ENCODE measurements around the gene ABCA1. TPM values are rescaled to one million over a fixed set of nuclear protein-coding genes. Genes with fewer than 3 reads are reported as not detected.

Gene ABCA1
- total and polyA plus RNA-seq, 10 of the 15 experiments (the other 5 are each of a cell fraction or from before 2014, with no cell fraction given), result 0.01 to 0.56 (median 0.16) TPM

DNA sequence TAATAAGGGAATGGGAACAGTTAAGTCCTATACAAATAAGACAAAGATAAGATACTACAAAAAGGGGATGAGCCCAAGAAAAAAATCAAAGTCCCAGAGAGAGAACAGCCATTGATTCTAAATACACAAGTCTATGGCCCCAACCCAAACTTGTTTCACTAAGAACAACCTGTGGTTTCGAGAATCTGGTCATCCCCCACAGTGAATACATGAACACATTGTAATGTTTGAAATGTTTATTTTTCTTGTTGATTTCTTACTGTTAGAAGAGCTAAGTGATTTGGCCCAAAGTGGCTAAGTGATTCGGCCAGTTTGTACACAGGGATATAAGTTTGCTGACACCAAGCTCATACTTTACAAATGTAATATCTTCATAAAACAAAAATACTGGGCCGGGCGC, 3.3 kb upstream of the ABCA1 start:
- 61% methylated on average over 4 of the region's 4 CpGs for WGBS (ENCODE audit: insufficient coverage, insufficient replicate concordance, low lambda C conversion rate, missing lambda C conversion rate)
- FAIRE-seq, result no peak

DNA sequence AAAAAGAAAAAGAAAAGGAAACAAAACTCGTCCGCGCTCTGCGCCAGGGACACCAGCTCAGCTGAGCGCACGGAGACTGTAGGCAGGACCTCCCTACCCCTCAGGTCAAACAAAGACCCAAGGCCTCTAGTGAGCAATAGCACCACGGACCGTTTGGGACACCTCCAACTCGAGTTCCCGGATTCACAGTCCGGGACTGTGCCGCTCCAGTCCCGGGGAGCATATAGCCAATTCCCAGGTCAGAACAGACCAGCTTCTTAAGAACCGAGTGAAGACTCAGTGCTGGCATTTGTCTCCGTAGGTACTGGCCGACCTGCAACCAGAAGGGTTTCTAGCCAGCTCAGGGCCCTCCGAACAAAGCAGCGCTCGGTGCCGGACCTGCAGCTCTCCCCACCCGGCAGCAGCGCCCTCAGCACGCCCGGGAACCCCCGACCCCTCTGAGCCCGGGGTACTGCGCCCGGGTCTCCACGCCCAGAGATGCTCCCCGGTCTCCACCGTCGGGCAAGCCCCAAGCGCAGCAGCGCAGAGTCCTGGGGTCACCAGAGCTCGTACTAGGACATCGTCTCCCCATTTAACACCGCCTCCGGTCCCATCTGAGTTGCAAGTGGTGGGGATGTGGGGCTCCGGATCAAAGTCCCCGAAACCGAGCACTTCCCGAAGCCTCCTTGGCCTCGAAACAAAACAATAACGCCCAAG, 591 bp downstream of the ABCA1 start:
- ChIA-PET SMC1A (ENCODE audit: uncharacterized antibody, unreplicated experiment) (interaction anchor here (0.6 to 0.8 kb wide), 3 partner anchors 60 to 1031 kb away, joined by 3 to 4 read pairs (median 4); no protein-coding TSS in a partner anchor), POLR2A (no interaction called here), RAD21 (ENCODE audit: unreplicated experiment) (no interaction called here), CTCF (interaction anchor here (0.6 to 1.4 kb wide), 2 partner anchors 58 to 229 kb away, joined by 4 to 6 read pairs; no protein-coding TSS in a partner anchor)
- Histone ChIP-seq H3K9ac (ENCODE audit: control insufficient read depth, insufficient read depth, low read length) (no peak overlapping the region), H3K4me1 (ENCODE audit: control insufficient read depth, insufficient read depth, low read length) (peaks cover 7% of the 10 kb centered on the region), H4K20me1 (ENCODE audit: control insufficient read depth, insufficient read depth) (no peaks in the 10 kb centered on the region; the same call in 1 of the 2 replicates), H3K79me2 (ENCODE audit: control insufficient read depth, insufficient read depth, low read length) (no peaks in the 10 kb centered on the region), H3K4me2 (ENCODE audit: control insufficient read depth, insufficient read depth) (peak overlapping the region; percentile 92), H3K4me3 (peak overlapping the region; percentile 71), H3K36me3 (ENCODE audit: control insufficient read depth in 2 of 2, insufficient read depth in 2 of 2, low read length in 1 of 2) (no peaks in the 10 kb centered on the region), H2AFZ (ENCODE audit: control insufficient read depth, low read depth, low read length) (peak overlapping the region; percentile 39), H3K9me3 (replicated peaks; ENCODE audit: control insufficient read depth, insufficient read depth, low read length) (no peaks in the 10 kb centered on the region), H3K27ac (ENCODE audit: control insufficient read depth, insufficient read depth) (no peak overlapping the region), H3K27me3 (replicated peaks in 1 of 2; ENCODE audit: control insufficient read depth in 2 of 2, insufficient read depth in 2 of 2, low read length in 1 of 2) (peaks cover 9% of the 10 kb centered on the region in 2 experiments)
- in situ Hi-C loops (cut with MboI), result no loop called here
- 2% methylated on average over 44 of the region's 44 CpGs for WGBS (ENCODE audit: insufficient coverage, insufficient replicate concordance, low lambda C conversion rate, missing lambda C conversion rate)
- peak; percentile 87; the same call in 1 of the 2 replicates for TF ChIP-seq EZH2 (IDR thresholded peaks at IDR 0.05; ENCODE audit: borderline replicate concordance, control insufficient read depth, low read depth, low read length)
- TF ChIP-seq, protein P1, sequence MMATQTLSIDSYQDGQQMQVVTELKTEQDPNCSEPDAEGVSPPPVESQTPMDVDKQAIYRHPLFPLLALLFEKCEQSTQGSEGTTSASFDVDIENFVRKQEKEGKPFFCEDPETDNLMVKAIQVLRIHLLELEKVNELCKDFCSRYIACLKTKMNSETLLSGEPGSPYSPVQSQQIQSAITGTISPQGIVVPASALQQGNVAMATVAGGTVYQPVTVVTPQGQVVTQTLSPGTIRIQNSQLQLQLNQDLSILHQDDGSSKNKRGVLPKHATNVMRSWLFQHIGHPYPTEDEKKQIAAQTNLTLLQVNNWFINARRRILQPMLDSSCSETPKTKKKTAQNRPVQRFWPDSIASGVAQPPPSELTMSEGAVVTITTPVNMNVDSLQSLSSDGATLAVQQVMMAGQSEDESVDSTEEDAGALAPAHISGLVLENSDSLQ (IDR thresholded peaks at IDR 0.05), result no peak
- FAIRE-seq, result no peak
- BruUV-seq (replicated peaks), result no TSS peak
- no peak for DNase-seq (ENCODE audit: low read depth, low spot score)
- intact Hi-C loops (cut with micrococcal nuclease; ENCODE audit: unreplicated experiment), result loop anchor here (2.0 to 5.0 kb wide), 3 partner anchors 41 to 490 kb away; no protein-coding TSS in a partner anchor
- ATAC-seq, result peak; percentile 48

More for the DNA sequence above, 3.3 kb upstream of the ABCA1 start:
- no TSS peak for BruUV-seq (replicated peaks)
- in situ Hi-C loops (cut with MboI), result no loop called here
- H3K36me3 ChIP-seq (ENCODE audit: control insufficient read depth in 2 of 2, insufficient read depth in 2 of 2, low read length in 1 of 2), result no peaks in the 10 kb centered on the region
- intact Hi-C loops (cut with micrococcal nuclease; ENCODE audit: unreplicated experiment), result no loop called here
- ChIA-PET CTCF (no interaction called here), RAD21 (ENCODE audit: unreplicated experiment) (no interaction called here), SMC1A (ENCODE audit: uncharacterized antibody, unreplicated experiment) (interaction anchor here (0.6 kb wide), 1 partner anchor 1992 kb away, joined by 3 read pairs; no protein-coding TSS in a partner anchor), POLR2A (no interaction called here)
- no peak for ATAC-seq
- TF ChIP-seq RBBP5 (conservative IDR thresholded peaks at IDR 0.05), result no peak
- no peak for TF ChIP-seq ZNF217 (IDR thresholded peaks at IDR 0.05)
- TF ChIP-seq CHD1 (IDR thresholded peaks at IDR 0.05; ENCODE audit: low read depth, low read length), result no peak
- DNase-seq (ENCODE audit: low read depth, low spot score), result no peak
- no peak overlapping the region for H3K27ac ChIP-seq (ENCODE audit: control insufficient read depth, insufficient read depth)
- H3K4me3 ChIP-seq, result no peak overlapping the region
- H2AFZ ChIP-seq (ENCODE audit: control insufficient read depth, low read depth, low read length), result no peak overlapping the region
- peaks cover 9% of the 10 kb centered on the region in 2 experiments for H3K27me3 ChIP-seq (replicated peaks in 1 of 2; ENCODE audit: control insufficient read depth in 2 of 2, insufficient read depth in 2 of 2, low read length in 1 of 2)
- peaks cover 7% of the 10 kb centered on the region for H3K4me1 ChIP-seq (ENCODE audit: control insufficient read depth, insufficient read depth, low read length)
- no peaks in the 10 kb centered on the region; the same call in 1 of the 2 replicates for H4K20me1 ChIP-seq (ENCODE audit: control insufficient read depth, insufficient read depth)
- no peak overlapping the region for H3K9ac ChIP-seq (ENCODE audit: control insufficient read depth, insufficient read depth, low read length)
- no peak overlapping the region for H3K4me2 ChIP-seq (ENCODE audit: control insufficient read depth, insufficient read depth)
- no peaks in the 10 kb centered on the region for H3K9me3 ChIP-seq (replicated peaks; ENCODE audit: control insufficient read depth, insufficient read depth, low read length)
- no peaks in the 10 kb centered on the region for H3K79me2 ChIP-seq (ENCODE audit: control insufficient read depth, insufficient read depth, low read length)
